GM19372 (cell line): Measurements from ENCODE around the gene SH3RF3.

Experiments used
- ATAC-seq: cut with Tn5 transposase; IDR thresholded peaks from one replicate; pipeline ENCODE4 v1.9.1; 2021; ENCODE audit warnings: mild to moderate bottlenecking, low read depth, moderate library complexity; ENCODE audit not compliant: unreplicated experiment

The SH3RF3 gene

GRCh38 chr2:109271920-109272319, 142.9 kb downstream of the SH3RF3 start:
- ATAC-seq, result no peak

GRCh38 chr2:109272461-109272860, 143.5 kb downstream of the SH3RF3 start:
- ATAC-seq, result no peak

GRCh38 chr2:109275120-109276012, 146.4 kb downstream of the SH3RF3 start:
- ATAC-seq, result no peak

GRCh38 chr2:109277406-109277805, 148.4 kb downstream of the SH3RF3 start:
- no peak for ATAC-seq

- no peak for ATAC-seq
These were observed 150.3 kb downstream of the SH3RF3 start for GRCh38 chr2:109279243-109279860.

GRCh38 chr2:109280804-109281203, 151.8 kb downstream of the SH3RF3 start:
- ATAC-seq, result no peak

- ATAC-seq, result no peak
These were observed 153.4 kb downstream of the SH3RF3 start for GRCh38 chr2:109282360-109282759.

- no peak for ATAC-seq
These were observed 153.9 kb downstream of the SH3RF3 start for GRCh38 chr2:109282865-109283264.

GRCh38 chr2:109284826-109285225, 155.8 kb downstream of the SH3RF3 start:
- no peak for ATAC-seq

- ATAC-seq, result no peak
These were observed 156.2 kb downstream of the SH3RF3 start for GRCh38 chr2:109285244-109285651.

- no peak for ATAC-seq
These were observed 158.4 kb downstream of the SH3RF3 start for GRCh38 chr2:109287413-109287812.

- no peak for ATAC-seq
These were observed 158.8 kb downstream of the SH3RF3 start for GRCh38 chr2:109287838-109288237.

- ATAC-seq, result no peak
These were observed 159.8 kb downstream of the SH3RF3 start for GRCh38 chr2:109288544-109289368.

- ATAC-seq, result no peak
These were observed 160.7 kb downstream of the SH3RF3 start for GRCh38 chr2:109289504-109290222.

GRCh38 chr2:109290887-109291643, 162.1 kb downstream of the SH3RF3 start:
- no peak for ATAC-seq

GRCh38 chr2:109292386-109292785, 163.4 kb downstream of the SH3RF3 start:
- ATAC-seq, result no peak

- no peak for ATAC-seq
These were observed 164.7 kb downstream of the SH3RF3 start for GRCh38 chr2:109293663-109294062.

- ATAC-seq, result no peak
These were observed 165.5 kb downstream of the SH3RF3 start for GRCh38 chr2:109294523-109294922.

GRCh38 chr2:109295070-109295780, 166.2 kb downstream of the SH3RF3 start:
- ATAC-seq, result no peak
